ENCODE results near the gene HOXC5. TPM values are rescaled to one million over a fixed set of nuclear protein-coding genes. Genes with fewer than 3 reads are reported as not detected.

The HOXC5 gene
- not detected for total RNA-seq
- long read RNA-seq, result 0 reads

GRCh38 chr12:54032627-54033100 is at the start of gene HOXC5:
Gene HOXC5, plus strand, starts transcription at chr12:54033050. Its CDS starts 73 bp downstream, at chr12:54033123.
- H3K27ac ChIP-seq, result no peak within 1 kb of the TSS
- WGBS (ENCODE audit: insufficient coverage, low coverage, low lambda C conversion rate, missing lambda C conversion rate), result 5% methylated on average over 11 of the region's 12 CpGs

GRCh38 chr12:53983568-53983949 is 49.3 kb upstream of the HOXC5 start:
- Histone ChIP-seq H3K36me3 (no peaks in the 10 kb centered on the region), H3K27me3 (peaks cover 19 to 77% of the 10 kb centered on the region in 2 donors), H3K4me1 (peaks cover 0 to 4% (median 0%) of the 10 kb centered on the region in 4 donors), H3K9me3 (no peaks in the 10 kb centered on the region), H3K4me3 (no peak overlapping the region), H3K27ac (no peak overlapping the region)
- DNase-seq (peak in 1 of 3 donors; percentile 14), ATAC-seq (no peak)
- TF ChIP-seq CTCF (IDR thresholded peaks at IDR 0.05) (no peak), POLR2A (IDR thresholded peaks at IDR 0.05) (no peak)
- intact Hi-C loops (cut with DNase I), result no loop called here
- WGBS (ENCODE audit: insufficient coverage, low coverage, low lambda C conversion rate, missing lambda C conversion rate), result 4% methylated on average over 17 of the region's 17 CpGs

More at GRCh38 chr12:54032627-54033100, at the start of gene HOXC5:
- Histone ChIP-seq H3K9me3 (no peaks in the 10 kb centered on the region), H3K4me3 (no peak within 1 kb of the TSS), H3K36me3 (no peaks in the 10 kb centered on the region), H3K27me3 (peaks cover 12 to 55% of the 10 kb centered on the region in 2 donors), H3K4me1 (peaks cover 0 to 5% (median 0%) of the 10 kb centered on the region in 4 donors)
- no peak for DNase-seq
- ATAC-seq, result peak; percentile 61 to 87 (median 80)
- TF ChIP-seq POLR2A (IDR thresholded peaks at IDR 0.05) (no peak), CTCF (IDR thresholded peaks at IDR 0.05) (peak; percentile 59 to 89 (median 80))
- intact Hi-C loops (cut with DNase I), result loop anchor here in 1 of 2 donors (10.0 kb wide), 1 partner anchor 172 kb away; no protein-coding TSS in a partner anchor

GRCh38 chr12:53983950-53984572 is 48.8 kb upstream of the HOXC5 start:
- ATAC-seq (no peak), DNase-seq (peak in 1 of 3 donors; percentile 31)
- Histone ChIP-seq H3K4me1 (peaks cover 0 to 4% (median 0%) of the 10 kb centered on the region in 4 donors), H3K9me3 (no peaks in the 10 kb centered on the region), H3K27ac (no peak overlapping the region), H3K4me3 (no peak overlapping the region), H3K36me3 (no peaks in the 10 kb centered on the region), H3K27me3 (peaks cover 19 to 80% of the 10 kb centered on the region in 2 donors)
- TF ChIP-seq CTCF (IDR thresholded peaks at IDR 0.05), result no peak
- no peak for TF ChIP-seq POLR2A (IDR thresholded peaks at IDR 0.05)
- intact Hi-C loops (cut with DNase I), result no loop called here
- WGBS (ENCODE audit: insufficient coverage, low coverage, low lambda C conversion rate, missing lambda C conversion rate), result 5% methylated on average over 18 of the region's 30 CpGs

- TF ChIP-seq POLR2A (IDR thresholded peaks at IDR 0.05) (no peak), CTCF (IDR thresholded peaks at IDR 0.05) (peak in 3 of 4 donors; percentile 13 to 25 (median 16))
- Histone ChIP-seq H3K4me1 (peaks cover 0 to 4% (median 0%) of the 10 kb centered on the region in 4 donors), H3K36me3 (no peaks in the 10 kb centered on the region), H3K27me3 (peaks cover 19 to 86% of the 10 kb centered on the region in 2 donors), H3K27ac (no peak within 1 kb of the TSS), H3K4me3 (no peak within 1 kb of the TSS), H3K9me3 (no peaks in the 10 kb centered on the region)
- intact Hi-C loops (cut with DNase I), result no loop called here
- peak in 1 of 3 donors; percentile 49 for DNase-seq
- 10% methylated on average over 44 of the region's 55 CpGs for WGBS (ENCODE audit: insufficient coverage, low coverage, low lambda C conversion rate, missing lambda C conversion rate)
- ATAC-seq, result peak in 3 of 4 donors; percentile 24 to 66 (median 44)
Observed at GRCh38 chr12:53984901-53985691, 47.8 kb upstream of the HOXC5 start, which contains the start of gene HOXC10. Gene HOXC10, plus strand, starts transcription at chr12:53985146. Its CDS starts 114 bp downstream, at chr12:53985260.
